Astrocyte (in vitro differentiated cells and primary cell): ENCODE results near the gene VASN. TPM values are rescaled to one million over a fixed set of nuclear protein-coding genes. Genes with fewer than 3 reads are reported as not detected.

ENCODE experiments used
- DNase-seq: peaks from one replicate; pipeline ENCODE4 v3.0.0-alpha.2; 2010; ENCODE audit warnings: low read depth
- FAIRE-seq: peaks from 2 replicates; lab custom pipeline; 2011; peaks lifted over from hg19 to GRCh38; lab: Jason Lieb, UNC
- H2AFZ ChIP-seq: 2 replicates; pipeline ENCODE4 v1.6.0; 2012; ENCODE audit warnings: low read depth, low read length, inconsistent platforms
- H3K27ac ChIP-seq: 2 replicates; pipeline ENCODE4 v1.5.1; 2011; ENCODE audit warnings: low read depth, low read length, inconsistent platforms
- H3K27me3 ChIP-seq: 2 replicates; pipeline ENCODE4 v1.6.0; 2011; ENCODE audit warnings: low read length, inconsistent platforms; ENCODE audit not compliant: insufficient read depth
- H3K36me3 ChIP-seq: 2 replicates; pipeline ENCODE4 v1.5.1; 2011; ENCODE audit warnings: low read length, inconsistent platforms; ENCODE audit not compliant: insufficient read depth
- H3K4me1 ChIP-seq: 2 replicates; pipeline ENCODE4 v1.5.1; 2011; ENCODE audit warnings: low read length, inconsistent platforms; ENCODE audit not compliant: insufficient read depth
- H3K4me2 ChIP-seq: 2 replicates; pipeline ENCODE4 v1.6.0; 2012; ENCODE audit warnings: low read length, inconsistent platforms
- H3K4me3 ChIP-seq: 2 replicates; pipeline ENCODE4 v1.5.1; 2011; ENCODE audit warnings: low read depth, mild to moderate bottlenecking, low read length, inconsistent platforms; ENCODE audit not compliant: insufficient read depth
- H3K79me2 ChIP-seq: 2 replicates; pipeline ENCODE4 v1.6.0; 2012; ENCODE audit warnings: mild to moderate bottlenecking, low read length, inconsistent platforms; ENCODE audit not compliant: insufficient read depth
- H3K9ac ChIP-seq: 2 replicates; pipeline ENCODE4 v1.6.0; 2012; ENCODE audit warnings: mild to moderate bottlenecking, low read length, inconsistent platforms
- H3K9me3 ChIP-seq: 2 replicates; pipeline ENCODE4 v1.5.1; 2012; ENCODE audit warnings: low read depth, mild to moderate bottlenecking, low read length, inconsistent platforms; ENCODE audit not compliant: insufficient read depth
- H4K20me1 ChIP-seq: 2 replicates; pipeline ENCODE4 v1.6.0; 2012; ENCODE audit warnings: low read length, inconsistent platforms; ENCODE audit not compliant: insufficient read depth
- H3K27ac Mint-ChIP-seq: one replicate; pipeline ENCODE4 v1.8.0; 2021; ENCODE audit warnings: mild to moderate bottlenecking, mixed read lengths; ENCODE audit not compliant: unreplicated experiment
- H3K27me3 Mint-ChIP-seq: one replicate; pipeline ENCODE4 v1.8.0; 2021; ENCODE audit warnings: low read depth, mixed read lengths; ENCODE audit not compliant: unreplicated experiment
- H3K36me3 Mint-ChIP-seq: one replicate; pipeline ENCODE4 v1.8.0; 2021; ENCODE audit warnings: low read depth, mixed read lengths; ENCODE audit not compliant: unreplicated experiment
- H3K4me1 Mint-ChIP-seq: one replicate; pipeline ENCODE4 v1.8.0; 2021; ENCODE audit warnings: low read depth, mixed read lengths; ENCODE audit not compliant: unreplicated experiment
- H3K4me3 Mint-ChIP-seq: one replicate; pipeline ENCODE4 v1.8.0; 2021; ENCODE audit warnings: mild to moderate bottlenecking, moderate library complexity, mixed read lengths; ENCODE audit not compliant: unreplicated experiment
- H3K9me3 Mint-ChIP-seq: one replicate; pipeline ENCODE4 v1.8.0; 2021; ENCODE audit warnings: mild to moderate bottlenecking, mixed read lengths; ENCODE audit not compliant: unreplicated experiment
- EZH2 ChIP-seq: IDR thresholded peaks from 2 replicates; pipeline ENCODE4 v1.6.1; 2012; ENCODE audit warnings: mild to moderate bottlenecking, low read length, inconsistent platforms; ENCODE audit not compliant: insufficient read depth
- total RNA-seq: library from RNA; stranded (reverse); gene quantifications from 2 replicates; pipeline ENCODE4 v1.2.1, GENCODE V29; 2021
- TF ChIP-seq, protein P1 (sequence below): IDR thresholded peaks from 2 replicates; pipeline ENCODE4 v1.5.1; 2011; ENCODE audit warnings: low read depth, mild to moderate bottlenecking, inconsistent platforms, low read length, moderate library complexity; ENCODE audit not compliant: insufficient read depth

VASN gene
- total RNA-seq, 1 donor from 2014 or later, result 32.0 TPM

DNA sequence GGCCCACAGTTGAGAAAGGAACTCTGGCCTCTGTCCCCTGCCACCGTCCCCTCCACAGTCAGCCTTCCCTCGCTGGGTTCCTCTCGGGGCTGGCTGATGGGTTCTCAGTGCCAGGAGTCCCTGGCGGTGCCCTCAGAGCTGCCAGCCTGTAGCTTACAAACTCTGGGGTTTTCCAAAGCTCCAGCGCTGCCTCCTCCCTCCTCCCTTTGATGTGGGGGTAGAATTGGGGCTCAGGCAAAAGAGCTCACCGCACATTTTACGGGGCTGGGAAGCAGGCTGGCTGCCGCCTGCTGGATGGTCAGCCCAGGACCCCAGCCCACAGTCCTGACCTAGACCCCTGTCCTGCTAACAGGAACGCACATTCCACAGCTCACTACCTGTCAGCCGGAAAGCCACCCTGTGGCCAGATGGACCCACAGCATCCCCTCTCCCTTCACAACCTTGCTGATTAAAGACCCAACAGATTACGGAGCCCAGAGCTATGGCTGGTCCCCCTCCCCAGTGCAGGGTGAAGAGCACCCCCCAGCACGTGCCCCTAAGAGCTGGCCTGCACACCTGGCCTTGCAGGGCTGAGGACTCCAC, 6.0 kb downstream of the VASN start:
- Histone ChIP-seq H3K4me3 (no peak overlapping the region), H3K9me3 (no peaks in the 10 kb centered on the region), H3K27me3 (no peaks in the 10 kb centered on the region), H3K9ac (no peak overlapping the region), H3K4me2 (peak overlapping the region; percentile 42), H3K36me3 (no peaks in the 10 kb centered on the region), H4K20me1 (peaks cover 82% of the 10 kb centered on the region), H3K4me1 (peaks cover 66% of the 10 kb centered on the region), H3K27ac (no peak overlapping the region), H3K79me2 (peaks cover 80% of the 10 kb centered on the region), H2AFZ (no peak overlapping the region)
- no peak for DNase-seq
- Mint-ChIP-seq H3K9me3 (no peaks in the 10 kb centered on the region), H3K4me1 (peaks cover 16% of the 10 kb centered on the region), H3K27me3 (no peaks in the 10 kb centered on the region), H3K4me3 (no peak overlapping the region), H3K36me3 (peaks cover 2% of the 10 kb centered on the region), H3K27ac (no peak overlapping the region)
- no peak for FAIRE-seq
- TF ChIP-seq, protein P1, sequence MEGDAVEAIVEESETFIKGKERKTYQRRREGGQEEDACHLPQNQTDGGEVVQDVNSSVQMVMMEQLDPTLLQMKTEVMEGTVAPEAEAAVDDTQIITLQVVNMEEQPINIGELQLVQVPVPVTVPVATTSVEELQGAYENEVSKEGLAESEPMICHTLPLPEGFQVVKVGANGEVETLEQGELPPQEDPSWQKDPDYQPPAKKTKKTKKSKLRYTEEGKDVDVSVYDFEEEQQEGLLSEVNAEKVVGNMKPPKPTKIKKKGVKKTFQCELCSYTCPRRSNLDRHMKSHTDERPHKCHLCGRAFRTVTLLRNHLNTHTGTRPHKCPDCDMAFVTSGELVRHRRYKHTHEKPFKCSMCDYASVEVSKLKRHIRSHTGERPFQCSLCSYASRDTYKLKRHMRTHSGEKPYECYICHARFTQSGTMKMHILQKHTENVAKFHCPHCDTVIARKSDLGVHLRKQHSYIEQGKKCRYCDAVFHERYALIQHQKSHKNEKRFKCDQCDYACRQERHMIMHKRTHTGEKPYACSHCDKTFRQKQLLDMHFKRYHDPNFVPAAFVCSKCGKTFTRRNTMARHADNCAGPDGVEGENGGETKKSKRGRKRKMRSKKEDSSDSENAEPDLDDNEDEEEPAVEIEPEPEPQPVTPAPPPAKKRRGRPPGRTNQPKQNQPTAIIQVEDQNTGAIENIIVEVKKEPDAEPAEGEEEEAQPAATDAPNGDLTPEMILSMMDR, result no peak

DNA sequence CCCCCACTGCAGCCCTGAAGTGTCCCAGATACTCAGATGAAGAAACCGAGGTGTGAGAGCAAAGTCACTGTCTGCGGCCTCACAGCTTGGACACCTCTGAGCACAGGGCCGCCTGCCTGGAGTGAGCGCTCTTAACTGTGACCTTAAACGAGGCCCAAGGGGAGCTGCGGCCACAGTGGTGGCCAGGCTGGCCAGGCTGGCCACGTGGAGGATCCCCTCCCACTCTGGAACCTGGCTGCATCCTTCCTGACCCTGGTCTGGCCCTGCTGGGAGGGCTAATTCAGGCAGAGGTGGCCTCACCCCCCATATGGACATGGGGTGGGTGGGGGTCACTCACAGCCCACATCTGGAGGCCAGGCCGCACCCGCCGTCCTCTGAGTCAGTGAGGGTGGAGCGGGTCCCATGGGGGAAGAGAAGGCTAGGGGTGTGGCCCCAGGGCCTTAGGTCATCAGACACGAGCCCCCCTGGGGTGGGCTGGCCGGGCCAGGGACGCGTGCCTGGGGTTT, 6.6 kb downstream of the VASN start:
- H3K4me3 ChIP-seq, result no peak overlapping the region
- H3K4me1 ChIP-seq, result peaks cover 60% of the 10 kb centered on the region
- FAIRE-seq, result no peak
- no peak for DNase-seq
- Mint-ChIP-seq H3K4me3 (no peak overlapping the region), H3K9me3 (no peaks in the 10 kb centered on the region), H3K27me3 (no peaks in the 10 kb centered on the region), H3K27ac (no peak overlapping the region), H3K4me1 (peaks cover 13% of the 10 kb centered on the region), H3K36me3 (peaks cover 2% of the 10 kb centered on the region)
- H4K20me1 ChIP-seq, result peaks cover 81% of the 10 kb centered on the region
- H3K79me2 ChIP-seq, result peaks cover 77% of the 10 kb centered on the region
- H3K27ac ChIP-seq, result no peak overlapping the region
- H3K9me3 ChIP-seq, result no peaks in the 10 kb centered on the region
- no peak overlapping the region for H2AFZ ChIP-seq
- peak overlapping the region; percentile 42 for H3K4me2 ChIP-seq
- TF ChIP-seq EZH2, result no peak
- TF ChIP-seq, protein P1, result no peak
- H3K36me3 ChIP-seq, result no peaks in the 10 kb centered on the region
- no peak overlapping the region for H3K9ac ChIP-seq
- no peaks in the 10 kb centered on the region for H3K27me3 ChIP-seq

DNA sequence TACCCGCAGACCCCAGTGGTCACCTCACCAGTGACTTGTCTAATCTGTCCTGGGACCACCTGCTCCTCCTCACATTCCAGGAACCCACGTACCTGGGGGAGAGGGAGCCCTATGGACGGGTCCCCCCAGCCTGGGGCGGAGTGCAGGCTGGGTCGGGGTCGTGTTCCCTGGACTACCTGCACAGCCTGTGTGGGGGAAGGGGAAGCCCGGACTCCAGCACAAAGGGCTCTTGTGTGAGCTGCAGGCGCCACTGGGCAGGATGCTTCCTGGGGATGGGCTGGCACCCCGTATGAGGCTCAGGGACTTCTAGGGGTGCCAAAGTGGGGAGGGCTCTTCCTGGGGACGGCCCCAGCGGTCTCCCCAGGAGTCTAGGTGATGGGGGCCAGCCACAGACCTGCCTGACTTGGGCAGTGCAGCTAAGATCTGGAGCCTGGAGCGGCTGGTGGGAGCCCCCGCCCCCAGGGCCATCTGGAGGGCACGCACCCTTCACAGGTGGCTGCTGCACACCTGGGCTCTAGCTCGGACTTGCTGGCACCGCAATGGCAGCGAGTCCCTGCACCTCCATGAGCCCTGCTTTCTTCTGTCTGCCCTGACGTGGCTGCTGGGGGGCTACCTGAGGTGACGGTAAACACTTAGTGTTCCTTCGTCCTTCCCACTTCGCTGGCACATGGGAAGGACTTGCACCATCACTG, 7.5 kb downstream of the VASN start:
- Histone ChIP-seq H3K4me1 (peaks cover 60% of the 10 kb centered on the region), H3K79me2 (peaks cover 75% of the 10 kb centered on the region), H3K36me3 (no peaks in the 10 kb centered on the region), H3K9me3 (no peaks in the 10 kb centered on the region), H4K20me1 (peaks cover 83% of the 10 kb centered on the region), H3K4me3 (no peak overlapping the region), H3K9ac (no peak overlapping the region), H3K27ac (no peak overlapping the region), H3K4me2 (no peak overlapping the region), H2AFZ (no peak overlapping the region), H3K27me3 (no peaks in the 10 kb centered on the region)
- H3K4me1 Mint-ChIP-seq, result peaks cover 14% of the 10 kb centered on the region
- H3K36me3 Mint-ChIP-seq, result peaks cover 2% of the 10 kb centered on the region
- TF ChIP-seq EZH2, result no peak
- TF ChIP-seq, protein P1, result no peak
- H3K27ac Mint-ChIP-seq, result no peak overlapping the region
- H3K9me3 Mint-ChIP-seq, result no peaks in the 10 kb centered on the region
- no peak for FAIRE-seq
- no peaks in the 10 kb centered on the region for H3K27me3 Mint-ChIP-seq
- no peak for DNase-seq
- H3K4me3 Mint-ChIP-seq, result no peak overlapping the region
